NCI-H345 treated with DMSO at 0.1 percent for 48 hours (cell line): ENCODE measurements around the gene GP1BA.

Source experiments
- DNase-seq: peaks from one replicate; lab custom pipeline; 2025; ENCODE audit not compliant: unreplicated experiment; lab: John Stamatoyannopoulos, UW

GP1BA gene

GRCh38 chr17:4971826-4972225, 39.7 kb downstream of the GP1BA start:
- no peak for DNase-seq

GRCh38 chr17:4972322-4972721, 40.2 kb downstream of the GP1BA start:
- DNase-seq: no peak

GRCh38 chr17:4972752-4973151, 40.7 kb downstream of the GP1BA start:
- no peak for DNase-seq

- DNase-seq: no peak
Observed at GRCh38 chr17:4973256-4974114, 41.4 kb downstream of the GP1BA start.

- DNase-seq: no peak
Observed at GRCh38 chr17:4974115-4974670, 42.1 kb downstream of the GP1BA start.

GRCh38 chr17:4978726-4979125, 46.6 kb downstream of the GP1BA start:
- DNase-seq: no peak

- DNase-seq: no peak
Observed at GRCh38 chr17:4980644-4981216, 48.7 kb downstream of the GP1BA start.

GRCh38 chr17:4982305-4982704, 50.2 kb downstream of the GP1BA start:
- no peak for DNase-seq
